HS-27A (cell line): Measurements from ENCODE around the gene KIF12.
"Not testable (repeated sequence)": the region's sequence is repeated elsewhere in the genome, so short reads cannot be mapped to it uniquely, and the experiment has no call there.

ENCODE experiments used
- DNase-seq: peaks from one replicate; pipeline ENCODE4 v3.0.0-alpha.2; 2012; ENCODE audit warnings: low read depth, missing footprints

KIF12 gene

DNA sequence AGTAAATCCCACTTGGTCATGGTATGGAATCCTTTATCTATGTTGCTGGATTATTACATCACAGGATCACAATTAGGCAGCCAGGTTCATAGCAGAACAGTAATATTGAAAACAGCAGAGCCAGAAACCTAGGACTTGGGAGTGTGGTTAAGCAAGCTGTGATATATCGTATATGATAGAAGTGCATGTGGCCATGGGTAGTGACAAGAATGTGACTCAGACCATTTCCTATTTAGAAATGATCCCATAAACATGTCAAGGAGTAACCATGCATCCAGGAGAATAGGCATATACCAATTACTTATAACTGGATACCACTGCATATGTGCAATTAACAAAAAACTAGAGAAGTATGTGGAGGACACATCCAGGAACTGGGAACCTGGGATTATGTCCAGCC, 52.2 kb downstream of the KIF12 start:
- no peak for DNase-seq

DNA sequence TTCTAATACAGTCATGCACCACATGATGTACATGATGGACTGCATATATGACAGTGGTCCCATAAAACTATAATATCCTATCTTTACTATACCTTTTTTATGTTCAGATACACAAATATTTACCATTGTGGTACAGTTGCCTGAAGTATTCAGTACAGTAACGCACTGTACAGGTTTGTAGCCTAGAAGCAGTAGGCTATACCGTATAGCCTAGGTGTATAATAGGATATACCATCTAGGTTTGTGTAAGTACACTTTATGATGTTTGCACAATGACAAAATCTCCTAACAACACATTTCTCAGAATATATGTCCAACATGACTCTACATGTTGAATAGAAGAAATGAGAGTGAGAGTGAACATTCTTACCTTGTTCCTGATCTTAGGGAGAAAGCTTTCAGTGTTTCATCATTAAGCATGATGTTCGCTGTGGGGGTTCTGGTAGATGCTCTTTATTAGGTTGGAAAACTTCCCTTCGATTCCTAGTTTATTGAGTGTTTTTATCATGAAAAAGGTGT, 52.8 kb downstream of the KIF12 start:
- DNase-seq, result no peak

DNA sequence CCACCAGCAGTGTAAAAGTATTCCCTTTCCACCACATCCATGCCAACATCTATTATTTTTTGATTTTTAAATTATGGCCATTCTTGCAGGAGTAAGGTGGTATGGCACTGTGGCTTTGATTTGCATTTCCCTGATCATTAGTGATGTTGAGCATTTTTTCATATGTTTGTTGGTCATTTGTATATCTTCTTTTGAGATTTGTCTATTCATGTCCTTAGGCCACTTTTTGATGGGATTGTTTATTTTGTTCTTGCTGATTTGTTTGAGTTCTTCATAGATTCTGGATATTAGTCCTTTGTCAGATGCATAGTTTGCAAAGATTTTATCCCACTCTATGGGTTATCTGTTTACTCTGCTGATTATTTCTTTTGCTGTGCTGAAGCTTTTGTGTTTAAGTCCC, 55.4 kb downstream of the KIF12 start:
- not testable (repeated sequence) for DNase-seq
